GM12875 (cell line): ENCODE results near the gene HBS1L.

Experiments
- H3K4me3 ChIP-seq: one replicate; pipeline ENCODE4 v1.5.1; 2011; ENCODE audit warnings: low read depth, low read length, control low read depth
- CTCF ChIP-seq: IDR thresholded peaks from 2 replicates; pipeline ENCODE4 v1.5.1; 2011; ENCODE audit warnings: low read depth, mild to moderate bottlenecking, control low read depth, inconsistent platforms, low read length, moderate library complexity, borderline replicate concordance; ENCODE audit not compliant: insufficient read depth

The HBS1L gene

GRCh38 chr6:135075018-135075417 is 20.4 kb upstream of the HBS1L start:
- H3K4me3 ChIP-seq, result no peak overlapping the region
- TF ChIP-seq CTCF, result no peak

DNA sequence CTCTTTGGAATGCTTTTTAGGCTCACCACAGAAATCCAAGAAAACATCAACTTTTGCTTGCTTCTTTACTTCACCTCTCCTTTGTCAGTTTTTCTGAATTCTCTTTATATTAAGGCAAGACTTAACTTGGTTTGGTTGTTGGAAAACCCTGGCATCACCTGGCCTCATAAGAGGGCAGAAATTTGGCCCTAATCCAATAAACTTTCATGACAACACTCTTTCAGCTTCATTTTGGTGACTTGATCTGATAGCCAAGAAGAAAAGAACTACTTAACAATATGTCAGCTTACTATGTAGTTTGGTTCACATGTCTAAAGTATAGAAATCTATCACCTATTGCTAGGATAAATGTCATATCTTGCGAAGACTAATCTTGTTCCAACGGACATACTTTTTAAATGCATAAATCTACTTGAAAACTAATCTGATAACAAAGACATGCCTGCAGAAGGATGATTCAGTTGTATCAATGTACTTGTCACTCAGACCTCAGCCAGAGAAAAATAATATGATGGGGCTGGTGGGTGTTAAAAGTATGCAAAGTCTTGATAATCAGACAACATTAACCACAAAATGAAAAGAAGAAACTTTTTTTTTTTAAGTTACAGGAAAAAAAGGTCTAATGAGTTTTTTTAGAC is 19.3 kb upstream of the HBS1L start:
- H3K4me3 ChIP-seq, result no peak overlapping the region
- no peak for TF ChIP-seq CTCF

GRCh38 chr6:135073217-135073616 is 18.6 kb upstream of the HBS1L start:
- no peak for TF ChIP-seq CTCF
- H3K4me3 ChIP-seq, result no peak overlapping the region

GRCh38 chr6:135072753-135073152 is 18.1 kb upstream of the HBS1L start:
- TF ChIP-seq CTCF, result no peak
- H3K4me3 ChIP-seq, result no peak overlapping the region

DNA sequence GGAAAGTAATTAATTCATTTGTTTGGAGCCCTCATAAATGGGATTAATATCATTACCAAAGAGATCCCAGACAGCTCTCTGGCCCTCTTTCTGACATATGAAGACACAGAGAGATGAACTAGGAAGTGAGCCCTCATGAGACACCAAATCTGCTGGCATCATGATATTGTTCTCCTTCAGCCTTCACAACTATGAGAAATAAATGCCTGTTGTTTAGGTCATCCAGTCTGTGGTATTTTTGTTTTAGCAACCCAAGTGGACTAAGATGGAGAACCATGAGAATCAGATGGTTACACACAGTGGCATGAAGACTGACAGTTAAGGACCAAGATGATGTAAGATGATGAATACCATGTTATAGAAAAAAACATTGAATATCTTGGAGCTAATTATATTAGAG is 16.9 kb upstream of the HBS1L start:
- no peak for TF ChIP-seq CTCF

GRCh38 chr6:135067911-135068310 is 13.3 kb upstream of the HBS1L start:
- no peak overlapping the region for H3K4me3 ChIP-seq
- no peak for TF ChIP-seq CTCF

More for the DNA sequence above, 16.9 kb upstream of the HBS1L start:
- no peak overlapping the region for H3K4me3 ChIP-seq

- TF ChIP-seq CTCF, result no peak
These were observed 12.2 kb upstream of the HBS1L start for GRCh38 chr6:135066806-135067205.

More at GRCh38 chr6:135066806-135067205, 12.2 kb upstream of the HBS1L start:
- H3K4me3 ChIP-seq, result no peak overlapping the region
